Keratinocyte (primary cell): ENCODE data around the gene CD36. TPM values are rescaled to one million over a fixed set of nuclear protein-coding genes. Genes with fewer than 3 reads are reported as not detected.

Experiments used
- DNase-seq: peaks from one replicate; pipeline ENCODE4 v3.0.0-alpha.2; 2011; ENCODE audit warnings: low read depth, missing footprints, low spot score
- FAIRE-seq: peaks from 2 replicates; lab custom pipeline; 2011; peaks lifted over from hg19 to GRCh38; lab: Jason Lieb, UNC
- H2AFZ ChIP-seq: 2 replicates; pipeline ENCODE4 v1.6.0; 2012; ENCODE audit warnings: low read length, control low read depth, inconsistent platforms; ENCODE audit not compliant: control insufficient read depth
- H3K27ac ChIP-seq: 2 replicates; pipeline ENCODE4 v1.5.1; 2011; ENCODE audit warnings: low read length; ENCODE audit not compliant: control insufficient read depth, insufficient read depth
- H3K27me3 ChIP-seq: 3 replicates; pipeline ENCODE4 v1.6.0; 2011; ENCODE audit warnings: low read length; ENCODE audit not compliant: control insufficient read depth, insufficient read depth; ENCODE audit errors: extremely low read depth
- H3K36me3 ChIP-seq, 2 experiments: 2 replicates in 1 of 2; 3 replicates in 1 of 2; pipeline ENCODE4 v1.5.1; 2011; ENCODE audit warnings: low read length in 2 of 2, mild to moderate bottlenecking in 1 of 2; ENCODE audit not compliant: control insufficient read depth in 2 of 2, insufficient read depth in 2 of 2; ENCODE audit errors: extremely low read depth in 1 of 2
- H3K4me1 ChIP-seq: 3 replicates; pipeline ENCODE4 v1.5.1; 2011; ENCODE audit warnings: low read length; ENCODE audit not compliant: control insufficient read depth, insufficient read depth; ENCODE audit errors: extremely low read depth
- H3K4me2 ChIP-seq: 3 replicates; pipeline ENCODE4 v1.6.0; 2011; ENCODE audit warnings: low read depth, low read length; ENCODE audit not compliant: control insufficient read depth, insufficient read depth; ENCODE audit errors: extremely low read depth
- H3K4me3 ChIP-seq, 3 experiments: fragments of 200-600 bp in 1 of 3; sonication (generic) in 1 of 3; 2 replicates in 2 of 3; 3 replicates in 1 of 3; pipeline ENCODE4 v1.5.1; 2011 to 2016; ENCODE audit warnings: low read length in 3 of 3, mild to moderate bottlenecking in 3 of 3, control low read depth in 2 of 3, inconsistent platforms in 1 of 3, low read depth in 1 of 3, mixed read lengths in 1 of 3, mixed run types in 1 of 3, moderate library complexity in 1 of 3; ENCODE audit not compliant: control insufficient read depth in 2 of 3, insufficient read depth in 2 of 3; ENCODE audit errors: extremely low read depth in 1 of 3
- H3K79me2 ChIP-seq: 2 replicates; pipeline ENCODE4 v1.6.0; 2012; ENCODE audit warnings: low read length; ENCODE audit not compliant: control insufficient read depth, insufficient read depth
- H3K9ac ChIP-seq: 3 replicates; pipeline ENCODE4 v1.6.0; 2011; ENCODE audit warnings: low read length; ENCODE audit not compliant: control insufficient read depth, insufficient read depth; ENCODE audit errors: extremely low read depth
- H3K9me1 ChIP-seq: 3 replicates; pipeline ENCODE4 v1.6.0; 2011; ENCODE audit warnings: low read length; ENCODE audit not compliant: control insufficient read depth, insufficient read depth; ENCODE audit errors: extremely low read depth
- H3K9me3 ChIP-seq: 2 replicates; pipeline ENCODE4 v1.5.1; 2012; ENCODE audit warnings: low read depth, low read length; ENCODE audit not compliant: control insufficient read depth
- H4K20me1 ChIP-seq: 3 replicates; pipeline ENCODE4 v1.6.0; 2011; ENCODE audit warnings: low read length; ENCODE audit not compliant: control insufficient read depth, insufficient read depth; ENCODE audit errors: extremely low read depth
- EZH2 ChIP-seq: IDR thresholded peaks from one replicate; pipeline ENCODE4 v1.6.1; 2012; ENCODE audit warnings: inconsistent platforms, mild to moderate bottlenecking, low read length, moderate library complexity
- dilution Hi-C: fragments of 300-500 bp; cut with MboI; formaldehyde crosslinking; loops from one replicate; pipeline ENCODE4 v1.7.0; 2020; ENCODE audit warnings: low sequenced_read_pairs; ENCODE audit not compliant: extremely low pct_ligation_motif_present
- polyA plus RNA-seq, 5 experiments: library from polyadenylated mRNA; depleted of rRNA in 3 of 5; stranded (reverse) in 3 of 5; stranded (forward) in 1 of 5; unstranded in 1 of 5; fragments of >200 nt; gene quantifications; 1 replicate in 1 of 5; 2 replicates in 3 of 5; 3 replicates in 1 of 5; pipeline versions ENCODE4 v1.2.1 to v1.2.3, GENCODE V29; 2011 to 2012; ENCODE audit warnings: missing spikeins in 2 of 5, low read depth in 1 of 5, low replicate concordance in 1 of 5
- TF ChIP-seq, protein P1 (sequence below), 3 experiments: IDR thresholded peaks in 1 of 3; conservative IDR thresholded peaks in 1 of 3; optimal IDR thresholded peaks in 1 of 3; 2 replicates in 2 of 3; 3 replicates in 1 of 3; pipeline versions ENCODE3 to v1.5.1; 2011; ENCODE audit warnings: low read length in 3 of 3, mild to moderate bottlenecking in 3 of 3, moderate library complexity in 2 of 3, control low read depth in 1 of 3, inconsistent platforms in 1 of 3; ENCODE audit not compliant: insufficient read depth in 2 of 3; ENCODE audit errors: extremely low read depth in 1 of 3

Gene CD36
- polyA plus RNA-seq, 1 donor (not counting 4 experiments of a cell fraction or from before 2014, with no cell fraction given): 0.59 TPM

- no peak for FAIRE-seq
- Histone ChIP-seq H3K9me3 (no peaks in the 10 kb centered on the region), H4K20me1 (no peaks in the 10 kb centered on the region), H3K79me2 (no peaks in the 10 kb centered on the region), H3K9me1 (no peaks in the 10 kb centered on the region), H3K27ac (no peak overlapping the region), H3K4me2 (no peak overlapping the region), H3K9ac (no peak overlapping the region), H3K4me3 (no peak overlapping the region), H2AFZ (no peak overlapping the region), H3K4me1 (peaks cover 18% of the 10 kb centered on the region), H3K36me3 (no peaks in the 10 kb centered on the region), H3K27me3 (no peaks in the 10 kb centered on the region)
- dilution Hi-C loops: no loop called here
- TF ChIP-seq, protein P1, sequence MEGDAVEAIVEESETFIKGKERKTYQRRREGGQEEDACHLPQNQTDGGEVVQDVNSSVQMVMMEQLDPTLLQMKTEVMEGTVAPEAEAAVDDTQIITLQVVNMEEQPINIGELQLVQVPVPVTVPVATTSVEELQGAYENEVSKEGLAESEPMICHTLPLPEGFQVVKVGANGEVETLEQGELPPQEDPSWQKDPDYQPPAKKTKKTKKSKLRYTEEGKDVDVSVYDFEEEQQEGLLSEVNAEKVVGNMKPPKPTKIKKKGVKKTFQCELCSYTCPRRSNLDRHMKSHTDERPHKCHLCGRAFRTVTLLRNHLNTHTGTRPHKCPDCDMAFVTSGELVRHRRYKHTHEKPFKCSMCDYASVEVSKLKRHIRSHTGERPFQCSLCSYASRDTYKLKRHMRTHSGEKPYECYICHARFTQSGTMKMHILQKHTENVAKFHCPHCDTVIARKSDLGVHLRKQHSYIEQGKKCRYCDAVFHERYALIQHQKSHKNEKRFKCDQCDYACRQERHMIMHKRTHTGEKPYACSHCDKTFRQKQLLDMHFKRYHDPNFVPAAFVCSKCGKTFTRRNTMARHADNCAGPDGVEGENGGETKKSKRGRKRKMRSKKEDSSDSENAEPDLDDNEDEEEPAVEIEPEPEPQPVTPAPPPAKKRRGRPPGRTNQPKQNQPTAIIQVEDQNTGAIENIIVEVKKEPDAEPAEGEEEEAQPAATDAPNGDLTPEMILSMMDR (optimal IDR thresholded peaks at IDR 0.05 in 1 of 3, IDR thresholded peaks at IDR 0.05 in 1 of 3, conservative IDR thresholded peaks at IDR 0.05 in 1 of 3; ENCODE audit: extremely low read depth in 1 of 3, insufficient read depth in 2 of 3, low read length in 3 of 3): no peak
- TF ChIP-seq EZH2: no peak
- DNase-seq: no peak
Observed at GRCh38 chr7:80678707-80679106, 40.3 kb downstream of the CD36 start.

- TF ChIP-seq EZH2: no peak
- TF ChIP-seq, protein P1 (optimal IDR thresholded peaks at IDR 0.05 in 1 of 3, IDR thresholded peaks at IDR 0.05 in 1 of 3, conservative IDR thresholded peaks at IDR 0.05 in 1 of 3; ENCODE audit: extremely low read depth in 1 of 3, insufficient read depth in 2 of 3, low read length in 3 of 3): no peak
- DNase-seq (no peak), FAIRE-seq (no peak)
- no peaks in the 10 kb centered on the region for H4K20me1 ChIP-seq
- H3K9ac ChIP-seq: no peak overlapping the region
- no peaks in the 10 kb centered on the region for H3K27me3 ChIP-seq
- H3K36me3 ChIP-seq: no peaks in the 10 kb centered on the region
- no peaks in the 10 kb centered on the region for H3K9me1 ChIP-seq
- no peaks in the 10 kb centered on the region for H3K9me3 ChIP-seq
- H3K4me2 ChIP-seq: no peak overlapping the region
- H3K4me1 ChIP-seq: peaks cover 18% of the 10 kb centered on the region
- no peaks in the 10 kb centered on the region for H3K79me2 ChIP-seq
- no peak overlapping the region for H2AFZ ChIP-seq
- no peak overlapping the region for H3K4me3 ChIP-seq
- dilution Hi-C loops: no loop called here
- H3K27ac ChIP-seq: no peak overlapping the region
Observed at GRCh38 chr7:80679921-80680907, 41.8 kb downstream of the CD36 start.
